Stimulated activated CD4-positive, alpha-beta T cell treated with anti-CD3 and anti-CD28 coated beads, Interleukin-1b, Interleukin-23, amount 100 ng/mL, for 1 hour (primary cell): ENCODE results near the gene GPR37.

ENCODE experiments used
- DNase-seq, 2 donors: peaks; one replicate each; pipeline ENCODE4 v3.0.0-alpha.2; 2020; ENCODE audit warnings: low read depth in 2 of 2

Gene GPR37

DNA sequence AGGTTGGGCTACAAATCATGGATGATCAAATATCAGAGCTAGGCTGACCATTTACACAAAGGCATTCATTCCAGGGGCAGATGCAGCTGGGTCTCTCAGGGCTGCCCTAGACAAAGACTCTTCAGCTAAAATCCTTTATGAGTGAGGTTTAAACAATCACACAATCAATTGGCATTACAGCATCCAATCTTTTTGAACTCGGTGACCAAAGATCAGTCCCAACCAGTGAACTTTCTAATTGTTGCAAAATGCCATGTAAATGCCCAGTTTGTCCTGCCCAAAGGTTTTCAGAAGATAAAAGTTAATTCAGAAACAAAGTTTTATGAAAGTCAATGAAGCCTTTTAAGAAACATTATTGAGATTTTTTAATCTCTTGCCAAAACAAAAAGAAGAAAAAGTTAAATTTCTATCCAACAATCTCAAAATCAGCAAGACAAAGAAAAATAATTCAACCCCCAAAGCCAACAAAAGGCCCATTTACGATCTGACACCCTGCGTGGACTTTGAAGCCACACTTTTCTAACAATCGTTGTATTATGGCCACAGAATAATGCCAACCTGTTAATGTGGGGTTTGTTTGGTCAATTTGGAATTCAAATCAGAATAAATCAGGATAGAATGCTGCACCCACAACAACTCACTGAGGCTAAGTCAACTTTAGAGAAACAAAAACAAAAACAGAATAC is 40.9 kb downstream of the GPR37 start:
- no peak for DNase-seq

DNA sequence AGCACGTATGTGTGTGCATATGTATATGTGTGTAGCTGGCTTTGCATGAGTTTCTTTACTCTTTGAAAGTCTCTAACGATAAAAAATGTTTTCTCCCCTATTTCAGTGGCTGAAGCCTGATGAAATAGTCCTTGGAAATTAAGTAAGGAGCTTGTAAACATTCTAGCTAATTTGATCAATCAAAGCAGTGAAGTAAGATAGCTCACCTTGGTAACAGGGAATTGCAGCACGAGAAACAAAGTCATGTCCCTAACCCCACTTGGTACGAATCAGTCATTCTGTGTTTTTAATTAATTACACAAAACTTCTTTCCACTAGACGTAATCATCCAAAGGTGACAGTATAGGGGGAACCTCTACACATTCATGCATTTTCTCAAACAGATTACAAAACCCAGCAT is 41.5 kb downstream of the GPR37 start:
- DNase-seq, result no peak

DNA sequence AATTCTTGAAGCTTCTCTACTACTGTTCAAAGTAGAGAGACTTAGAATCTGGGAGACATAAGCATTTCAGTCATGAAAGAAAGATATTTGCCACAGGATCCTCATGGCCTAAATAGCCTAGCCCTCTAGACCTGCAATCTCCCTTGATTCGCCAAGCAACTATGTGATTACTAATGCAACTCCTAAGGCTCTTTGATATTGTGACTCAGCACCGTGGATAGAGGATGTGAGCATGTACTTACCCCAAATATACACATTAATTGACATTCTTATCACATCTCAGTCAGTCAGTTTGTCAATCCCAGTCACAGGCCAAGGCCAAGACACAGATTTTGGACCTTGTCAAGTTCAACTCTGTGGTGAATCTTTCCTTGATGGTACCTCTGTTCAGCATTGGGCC is 42.6 kb downstream of the GPR37 start:
- DNase-seq, result no peak

DNA sequence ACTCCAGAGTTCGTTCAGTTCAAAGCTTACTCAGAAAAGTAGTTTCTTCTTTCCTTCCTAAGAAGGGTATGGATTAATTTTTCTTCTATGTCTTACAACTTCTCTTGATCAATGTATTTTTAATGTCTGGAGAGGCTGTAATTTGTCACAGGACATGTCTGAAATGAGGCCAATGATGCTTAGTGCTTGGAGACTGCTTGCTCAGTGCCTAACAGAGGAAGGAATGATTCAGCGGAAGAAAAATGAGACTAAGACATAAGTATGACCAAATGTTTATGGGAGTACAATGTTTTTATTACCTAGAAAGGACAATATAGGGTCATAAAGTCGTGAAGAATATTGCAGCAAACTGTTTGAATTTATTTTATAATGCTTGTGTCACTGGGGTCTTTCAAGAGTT is 43.3 kb downstream of the GPR37 start:
- DNase-seq, result no peak

DNA sequence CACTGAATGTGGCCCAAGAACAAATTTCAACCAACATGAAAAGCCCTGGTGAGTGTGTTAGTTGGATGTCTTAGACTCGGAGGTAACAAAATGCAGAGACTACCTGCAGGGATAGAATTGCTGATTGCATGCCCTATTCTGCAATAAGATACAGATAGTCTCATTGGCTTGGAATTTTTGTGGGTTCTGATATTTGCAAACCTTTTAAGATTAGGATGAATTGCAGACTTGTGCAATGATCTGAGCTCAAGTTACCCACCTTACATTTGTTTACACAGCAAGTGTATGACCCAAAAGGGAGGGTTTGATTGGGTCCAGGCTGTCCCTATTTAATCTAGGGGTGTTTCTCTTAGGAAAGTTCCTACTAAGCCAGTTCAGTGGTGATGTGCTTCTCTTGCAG is 45.4 kb downstream of the GPR37 start:
- DNase-seq, result no peak

DNA sequence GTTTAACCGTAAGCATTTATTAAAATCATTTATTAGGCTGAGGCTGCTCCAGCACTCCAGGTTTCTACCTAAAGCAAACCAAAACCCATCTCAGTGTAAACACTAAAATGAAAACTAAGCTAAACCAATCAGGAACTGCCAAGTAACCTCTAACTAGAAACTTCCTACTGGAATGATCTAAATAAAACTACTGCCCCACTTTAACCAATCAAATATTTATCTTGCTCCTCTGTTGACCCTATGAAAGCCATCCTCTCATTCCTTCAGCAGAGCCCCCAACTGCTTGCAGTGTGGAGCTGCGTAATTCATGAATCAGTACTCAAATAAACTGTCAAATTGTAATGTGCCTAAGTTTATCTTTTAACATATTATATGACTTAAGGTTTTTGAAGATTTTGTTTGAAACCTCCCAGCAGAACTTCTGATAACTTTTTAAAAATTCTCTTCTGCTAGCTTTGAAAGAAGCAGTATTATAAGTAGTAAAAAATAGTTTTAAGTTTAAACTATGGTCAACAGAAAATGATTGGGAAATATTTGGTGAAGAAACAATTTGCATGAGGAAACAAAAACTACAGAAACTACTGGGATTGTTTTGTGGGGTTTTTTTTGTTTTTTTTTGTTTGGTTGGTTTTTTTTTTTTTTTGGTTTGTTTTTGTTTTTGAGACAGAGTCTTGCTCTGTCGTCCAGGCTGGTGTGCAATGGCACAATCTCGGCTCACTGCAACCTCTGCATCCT is 47.4 kb downstream of the GPR37 start:
- DNase-seq, result no peak

DNA sequence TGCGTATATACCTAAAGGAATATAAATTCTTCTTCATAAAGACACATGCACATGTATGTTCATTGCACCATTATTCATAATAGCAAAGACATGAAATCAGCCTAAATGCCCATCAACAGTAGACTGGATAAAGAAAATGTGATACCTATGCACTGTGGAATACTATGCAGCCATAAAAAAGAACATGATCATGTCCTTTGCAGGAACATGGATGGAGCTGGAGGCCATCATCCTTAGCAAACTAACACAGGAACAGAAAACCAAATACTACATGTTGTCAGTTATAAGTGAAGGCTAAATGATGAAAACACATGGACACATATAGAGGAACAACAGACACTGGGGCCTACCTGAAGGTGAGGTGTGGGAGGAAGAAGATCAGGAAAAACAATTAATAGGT is 48.7 kb downstream of the GPR37 start:
- no peak for DNase-seq

DNA sequence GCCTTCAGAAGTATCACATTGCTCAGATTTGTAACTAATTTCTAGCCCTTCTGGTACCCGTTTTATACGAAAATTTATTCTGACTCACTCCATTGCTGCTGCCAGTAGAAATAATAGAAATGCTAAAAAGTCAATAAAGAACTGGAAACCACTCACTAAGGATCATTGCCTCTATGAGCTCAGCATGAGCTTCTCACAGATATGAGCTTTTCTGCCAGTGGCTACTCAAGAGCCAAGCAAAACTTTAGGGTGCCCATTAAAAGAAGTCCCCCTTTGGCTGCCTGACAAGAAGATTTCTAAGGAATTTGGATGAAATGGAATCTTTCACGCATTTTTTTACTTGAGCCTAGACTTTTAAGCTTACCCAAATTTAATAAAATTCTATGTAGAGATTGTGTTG is 52.5 kb downstream of the GPR37 start:
- DNase-seq, result no peak

DNA sequence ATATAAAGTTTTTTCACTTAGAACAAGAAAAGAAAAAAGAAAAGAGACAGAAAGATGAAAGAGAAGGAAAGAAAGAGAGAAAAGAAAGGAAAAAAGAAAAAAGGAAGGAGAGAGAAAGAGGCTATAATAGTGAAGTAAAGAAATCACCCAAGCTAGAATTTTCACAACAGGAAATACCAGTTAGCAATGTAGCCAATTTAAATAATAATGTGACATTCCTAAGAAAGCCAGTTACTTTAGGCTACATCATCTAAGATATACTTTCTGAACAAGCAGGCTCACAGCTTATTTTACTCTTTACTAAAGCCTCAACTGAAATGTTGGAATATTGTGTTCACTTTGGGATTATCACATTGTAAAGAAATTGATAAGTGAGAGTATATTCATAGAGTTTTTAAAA is 53.6 kb downstream of the GPR37 start:
- no peak for DNase-seq

DNA sequence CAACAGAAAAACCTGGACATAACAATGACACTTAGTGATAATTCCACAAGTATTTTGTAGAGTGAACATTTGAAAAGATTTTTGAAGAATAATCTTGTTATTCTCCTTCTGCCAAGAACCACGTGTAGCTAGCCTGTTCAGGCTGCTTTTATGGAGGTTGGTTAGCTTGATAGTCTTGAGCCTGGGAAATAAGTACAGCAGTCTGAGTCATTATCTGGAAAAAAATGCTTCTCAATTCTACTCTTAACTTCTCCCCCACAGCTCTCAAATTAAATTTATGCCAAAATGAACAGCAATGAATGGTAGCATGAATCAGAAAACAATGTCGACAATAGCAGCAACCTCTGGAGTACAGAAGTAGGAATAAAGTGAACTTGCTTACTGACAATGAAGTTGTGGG is 63.2 kb downstream of the GPR37 start:
- DNase-seq, result no peak

DNA sequence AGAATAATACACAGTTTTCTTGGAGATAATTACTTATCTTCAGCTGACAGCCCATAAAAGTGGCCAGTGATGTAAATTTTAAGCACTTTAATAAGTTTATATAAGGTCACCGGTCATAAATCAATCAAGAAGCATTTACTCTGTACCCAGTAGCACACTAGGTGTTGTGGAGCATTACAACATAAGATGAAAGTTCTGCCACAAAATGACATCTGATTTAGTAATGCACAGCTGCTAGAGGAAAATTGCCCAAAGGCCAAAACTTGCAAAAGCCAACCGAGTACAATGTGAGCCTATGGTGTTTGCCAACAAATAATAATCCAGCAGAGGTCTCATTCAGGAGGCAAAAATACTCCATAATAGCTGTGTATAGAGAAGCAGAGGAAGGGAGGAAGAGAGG is 63.6 kb downstream of the GPR37 start:
- DNase-seq, result no peak

DNA sequence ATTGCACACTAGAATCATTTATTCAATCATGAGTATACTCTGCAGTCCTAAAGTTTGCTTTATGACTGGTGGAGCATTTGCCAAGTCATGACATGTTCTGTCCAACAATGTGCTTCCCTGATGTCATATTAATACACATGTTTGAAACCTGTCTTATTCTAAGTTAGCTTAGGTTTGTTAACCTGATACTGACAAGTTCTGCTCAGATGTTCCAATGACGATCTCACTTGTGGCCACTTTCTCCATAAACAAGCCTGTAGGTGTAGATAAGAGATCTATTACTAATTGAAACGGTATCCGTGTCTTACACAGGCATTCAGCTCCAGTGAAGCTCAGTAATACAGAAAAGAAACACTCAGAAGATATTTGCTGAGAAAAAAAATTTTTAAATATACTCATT is 64.9 kb downstream of the GPR37 start:
- DNase-seq, result no peak

DNA sequence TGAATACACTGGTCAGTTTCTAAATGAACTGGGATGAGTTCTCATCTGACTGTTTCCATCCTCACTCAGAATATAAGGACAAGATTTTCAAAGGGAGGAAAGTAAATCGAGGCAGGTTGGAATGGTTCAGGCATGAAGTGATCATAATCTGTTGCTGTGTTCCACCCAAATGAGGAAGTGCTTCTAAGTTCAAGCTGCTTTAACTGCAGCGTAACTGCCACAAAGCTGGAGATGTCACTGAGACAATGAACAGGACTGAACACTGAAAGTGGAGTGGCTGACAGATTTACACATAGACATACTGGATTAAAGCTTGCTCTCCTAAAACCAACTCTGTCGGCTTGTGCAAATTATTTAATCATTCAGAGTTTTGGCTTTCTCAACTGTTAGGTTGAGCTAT is 66.6 kb downstream of the GPR37 start:
- no peak for DNase-seq

DNA sequence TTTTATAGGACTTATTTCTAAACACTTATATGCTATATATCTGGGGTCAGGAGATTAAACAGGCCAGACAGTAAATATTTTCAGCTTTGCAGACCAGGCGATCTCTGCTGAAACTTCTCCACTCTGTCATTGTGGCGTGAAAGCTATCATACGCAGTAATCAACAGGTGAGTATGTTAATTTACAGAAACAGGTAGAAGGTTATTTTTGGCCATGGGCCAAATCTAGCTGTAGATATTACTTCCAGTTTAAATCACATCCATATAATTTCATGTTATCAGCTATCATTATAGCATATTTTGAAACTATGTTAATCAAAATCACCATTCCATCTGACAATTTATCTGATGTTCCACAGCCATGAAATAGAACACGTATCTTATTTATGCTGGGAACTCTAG is 67.8 kb downstream of the GPR37 start:
- DNase-seq, result no peak
